Adrenal gland (tissue), 5 donors: ENCODE data around the gene CCDC93.

Experiments used
- CTCF ChIP-seq, 6 experiments: fragments of 450-650 bp in 4 of 6; fragments of 200-600 bp in 2 of 6; sonication (generic) in 1 of 6; IDR thresholded peaks; 1 replicate in 5 of 6; 2 replicates in 1 of 6; pipeline versions ENCODE4 v1.5.1 to v1.8.0; 2016 to 2021; ENCODE audit warnings: antibody characterized with exemption in 6 of 6, mild to moderate bottlenecking in 2 of 6, moderate library complexity in 1 of 6
- POLR2A ChIP-seq, 2 donors: fragments of 450-650 bp; IDR thresholded peaks; one replicate each; pipeline ENCODE4 v1.6.1; 2017; ENCODE audit warnings: antibody characterized with exemption in 2 of 2, mild to moderate bottlenecking in 2 of 2, moderate library complexity in 1 of 2
- donor health status: DM: no; HTN: no; CAD: no.

DNA sequence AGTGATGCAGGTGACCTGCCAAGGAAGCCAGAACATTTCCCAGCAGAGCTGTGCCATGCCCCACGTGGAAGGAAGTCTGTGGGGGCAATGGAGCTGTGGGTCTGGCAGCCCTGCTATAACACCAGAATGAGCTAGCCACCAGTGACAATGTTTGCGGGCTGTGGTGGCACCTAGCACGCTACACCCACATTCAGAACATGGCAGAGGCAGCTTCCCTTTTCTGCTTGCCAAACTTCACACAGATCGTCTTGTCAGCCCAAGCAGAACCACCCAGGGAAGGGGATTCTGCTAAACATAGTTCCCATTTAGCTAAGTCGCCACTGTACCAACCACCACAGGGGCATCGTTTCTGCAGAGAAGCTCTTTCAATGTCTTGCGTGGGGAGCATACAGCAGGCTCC is 27.0 kb upstream of the CCDC93 start:
- TF ChIP-seq POLR2A (IDR thresholded peaks at IDR 0.05) (no peak), CTCF (IDR thresholded peaks at IDR 0.05) (no peak)
